ENCODE data around the gene SLC30A1. TPM values are rescaled to one million over a fixed set of nuclear protein-coding genes. Genes with fewer than 3 reads are reported as not detected.

Gene SLC30A1
- total and polyA plus RNA-seq, 2 of the 13 experiments (the other 11 are each of a cell fraction or from before 2014, with no cell fraction given), result 5.9 to 24.4 TPM

GRCh38 chr1:211530102-211530501, 48.9 kb downstream of the SLC30A1 start:
- H3K27me3 ChIP-seq (ENCODE audit: control insufficient read depth in 1 of 2, insufficient read depth in 2 of 2, low read length in 2 of 2), result peaks cover 4 to 18% of the 10 kb centered on the region in 2 experiments; a peak in 2 of 5 replicates
- BruUV-seq (replicated peaks), result no TSS peak
- ATAC-seq, result no peak
- FAIRE-seq, result no peak
- intact Hi-C loops (cut with micrococcal nuclease; ENCODE audit: unreplicated experiment) (no loop called here), in situ Hi-C loops (cut with HindIII; ENCODE audit: extremely low pct_ligation_motif_present, low pct_unique_long_range_greater_than_20kb) (no loop called here)
- CTCF ChIA-PET (ENCODE audit: low intra/inter-chr PET ratio, low total read pairs), result no interaction called here
- no peak overlapping the region for H2AFZ ChIP-seq (ENCODE audit: low read length)
- H3K4me3 ChIP-seq (replicated peaks in 1 of 3; ENCODE audit: insufficient read depth in 1 of 3, low read depth in 2 of 3, low read length in 3 of 3), result no peak overlapping the region
- 68% methylated on average over 2 of the region's 2 CpGs for WGBS (ENCODE audit: low lambda C conversion rate)
- H4K20me1 ChIP-seq (ENCODE audit: insufficient read depth, low read length), result no peaks in the 10 kb centered on the region
- H3K27ac ChIP-seq (ENCODE audit: extremely low read length, insufficient read depth, low read length), result no peak overlapping the region
- DNase-seq (ENCODE audit: low spot score), result no peak
- H3K9me3 ChIP-seq (ENCODE audit: low read length), result no peaks in the 10 kb centered on the region
- H3K36me3 ChIP-seq (replicated peaks in 1 of 2; ENCODE audit: control insufficient read depth in 1 of 2, insufficient read depth in 2 of 2, low read length in 2 of 2), result no peaks in the 10 kb centered on the region
- POLR2A ChIA-PET, result no interaction called here
- peaks cover 13% of the 10 kb centered on the region; the same call in 1 of the 2 replicates for H3K4me1 ChIP-seq (ENCODE audit: insufficient read depth, low read length)
- no peak overlapping the region for H3K9ac ChIP-seq (ENCODE audit: insufficient read depth, low read depth, low read length)
- no peak overlapping the region for H3K4me2 ChIP-seq (ENCODE audit: low read depth, low read length)
- no peaks in the 10 kb centered on the region for H3K79me2 ChIP-seq (ENCODE audit: insufficient read depth, low read length)
- TF ChIP-seq MTA3 (CRISPR knock-in tag; IDR thresholded peaks at IDR 0.05) (no peak), MLXIP (CRISPR knock-in tag; IDR thresholded peaks at IDR 0.05; ENCODE audit: borderline replicate concordance) (no peak), ZKSCAN5 (CRISPR knock-in tag; IDR thresholded peaks at IDR 0.05) (no peak), PRPF4 (IDR thresholded peaks at IDR 0.05; ENCODE audit: low read depth, low read length, poor library complexity, severe bottlenecking) (no peak), SOX13 (IDR thresholded peaks at IDR 0.05) (no peak), SOX13 (CRISPR knock-in tag; conservative IDR thresholded peaks at IDR 0.05 in 1 of 2, IDR thresholded peaks at IDR 0.05 in 1 of 2) (no peak), TCF7 (IDR thresholded peaks at IDR 0.05; ENCODE audit: low read depth) (no peak), ZNF639 (CRISPR knock-in tag; conservative IDR thresholded peaks at IDR 0.05) (no peak), ZKSCAN8 (CRISPR knock-in tag; IDR thresholded peaks at IDR 0.05; ENCODE audit: borderline replicate concordance) (no peak), ZNF317 (CRISPR knock-in tag; IDR thresholded peaks at IDR 0.05) (no peak), ZNF687 (CRISPR knock-in tag; IDR thresholded peaks at IDR 0.05) (no peak), ZBTB21 (CRISPR knock-in tag; IDR thresholded peaks at IDR 0.05) (no peak), HCFC1 (IDR thresholded peaks at IDR 0.05; ENCODE audit: low read depth, low read length) (no peak)

All from HepG2 (cell line).